GM23338 (cell line): ENCODE measurements around the gene TMEM117. TPM values are rescaled to one million over a fixed set of nuclear protein-coding genes. Genes with fewer than 3 reads are reported as not detected.

ENCODE experiments used
- ATAC-seq: fragments of 200-7000 bp; cut with Tn5 transposase; 3 replicates; pipeline ENCODE4 v1.9.1; 2020
- DNase-seq: peaks from one replicate; pipeline ENCODE4 v3.0.0-alpha.2; 2015; ENCODE audit warnings: low spot score
- H2AFZ ChIP-seq: fragments of 200-600 bp; sonication (generic); 2 replicates; pipeline ENCODE4 v1.8.0; 2016; ENCODE audit warnings: antibody characterized with exemption, mild to moderate bottlenecking, moderate library complexity
- H3F3A ChIP-seq: fragments of 200-600 bp; sonication (generic); replicated peaks from 2 replicates; pipeline ENCODE4 v1.8.0; 2017; ENCODE audit warnings: antibody characterized with exemption, mixed run types, low read depth
- H3K27ac ChIP-seq: fragments of 200-600 bp; sonication (generic); 2 replicates; pipeline ENCODE4 v1.6.1; 2016; ENCODE audit warnings: low read depth
- H3K27me3 ChIP-seq: fragments of 200-600 bp; sonication (generic); 2 replicates; pipeline ENCODE4 v1.8.0; 2016; ENCODE audit warnings: mild to moderate bottlenecking, mixed run types, moderate library complexity; ENCODE audit not compliant: insufficient read depth
- H3K36me3 ChIP-seq: fragments of 200-600 bp; sonication (generic); 2 replicates; pipeline ENCODE4 v1.8.0; 2016; ENCODE audit warnings: mild to moderate bottlenecking; ENCODE audit not compliant: insufficient read depth
- H3K4me1 ChIP-seq: fragments of 200-600 bp; sonication (generic); 2 replicates; pipeline ENCODE4 v1.8.0; 2016; ENCODE audit warnings: mild to moderate bottlenecking, moderate library complexity; ENCODE audit not compliant: insufficient read depth
- H3K4me2 ChIP-seq: fragments of 200-600 bp; sonication (generic); 2 replicates; pipeline ENCODE4 v1.7.1; 2017; ENCODE audit warnings: mixed run types
- H3K4me3 ChIP-seq: fragments of 200-600 bp; sonication (generic); 2 replicates; pipeline ENCODE4 v1.6.1; 2016; ENCODE audit warnings: mixed run types
- H3K79me2 ChIP-seq: fragments of 200-600 bp; sonication (generic); replicated peaks from 2 replicates; pipeline ENCODE4 v1.8.0; 2017; ENCODE audit warnings: mild to moderate bottlenecking; ENCODE audit not compliant: insufficient read depth
- H3K9me2 ChIP-seq: fragments of 200-600 bp; sonication (generic); 2 replicates; pipeline ENCODE4 v1.8.0; 2017; ENCODE audit not compliant: insufficient read depth
- H4K20me1 ChIP-seq: fragments of 200-600 bp; sonication (generic); replicated peaks from 2 replicates; pipeline ENCODE4 v1.8.0; 2017; ENCODE audit warnings: mild to moderate bottlenecking; ENCODE audit not compliant: insufficient read depth
- H3K27ac Mint-ChIP-seq: 2 replicates; pipeline ENCODE4 v1.8.0; 2020; ENCODE audit warnings: inconsistent platforms, mild to moderate bottlenecking, moderate library complexity, mixed read lengths
- H3K27me3 Mint-ChIP-seq: 3 replicates; pipeline ENCODE4 v1.8.0; 2022; ENCODE audit warnings: low read depth, mild to moderate bottlenecking, moderate library complexity, mixed read lengths, inconsistent platforms; ENCODE audit not compliant: insufficient read depth, poor library complexity
- H3K36me3 Mint-ChIP-seq: 3 replicates; pipeline ENCODE4 v1.8.0; 2021; ENCODE audit warnings: low read depth, mild to moderate bottlenecking, inconsistent platforms, moderate library complexity, mixed read lengths
- H3K4me1 Mint-ChIP-seq: 3 replicates; pipeline ENCODE4 v1.8.0; 2020; ENCODE audit warnings: mild to moderate bottlenecking, inconsistent platforms, mixed read lengths
- H3K4me3 Mint-ChIP-seq: 3 replicates; pipeline ENCODE4 v1.8.0; 2021; ENCODE audit warnings: moderate library complexity, mild to moderate bottlenecking, inconsistent platforms, mixed read lengths
- H3K9me3 Mint-ChIP-seq: 3 replicates; pipeline ENCODE4 v1.8.0; 2020; ENCODE audit warnings: moderate library complexity, mild to moderate bottlenecking, inconsistent platforms, mixed read lengths
- CREB1 ChIP-seq: fragments of 250-450 bp; sonication (Bioruptor Pico); IDR thresholded peaks from 2 replicates; pipeline ENCODE4 v1.5.0; 2020; ENCODE audit warnings: low read depth, mild to moderate bottlenecking, moderate library complexity
- EZH2 ChIP-seq: fragments of 200-600 bp; sonication (generic); IDR thresholded peaks from one replicate; pipeline ENCODE4 v1.8.0; 2017; ENCODE audit warnings: antibody characterized with exemption, mild to moderate bottlenecking, low read depth; ENCODE audit not compliant: unreplicated experiment
- EZH2phosphoT487 ChIP-seq: fragments of 200-600 bp; sonication (generic); IDR thresholded peaks from one replicate; pipeline ENCODE4 v1.8.1; 2018; ENCODE audit warnings: antibody characterized with exemption; ENCODE audit not compliant: unreplicated experiment
- JUNB ChIP-seq: IDR thresholded peaks from one replicate; pipeline ENCODE4 v1.6.1; 2016; ENCODE audit warnings: antibody characterized with exemption; ENCODE audit not compliant: unreplicated experiment
- NANOG ChIP-seq: IDR thresholded peaks from 2 replicates; pipeline ENCODE4 v1.6.1; 2016; ENCODE audit warnings: antibody characterized with exemption, borderline replicate concordance
- POLR2AphosphoS5 ChIP-seq: IDR thresholded peaks from 2 replicates; pipeline ENCODE4 v1.6.1; 2016; ENCODE audit warnings: antibody characterized with exemption, low read depth
- REST ChIP-seq: IDR thresholded peaks from one replicate; pipeline ENCODE4 v1.6.1; 2018; ENCODE audit warnings: antibody characterized with exemption; ENCODE audit not compliant: unreplicated experiment
- STAT1 ChIP-seq: IDR thresholded peaks from one replicate; pipeline ENCODE4 v1.6.1; 2016; ENCODE audit warnings: antibody characterized with exemption; ENCODE audit not compliant: unreplicated experiment
- ZNF331 ChIP-seq: fragments of 250-450 bp; sonication (Bioruptor Pico); IDR thresholded peaks from 2 replicates; pipeline ENCODE4 v1.5.0; 2020; ENCODE audit warnings: low read depth, mild to moderate bottlenecking, moderate library complexity
- polyA plus RNA-seq: library from polyadenylated mRNA; unstranded; fragments of >200 nt; fragmentation: Nextera tagmentation; extraction: Ambion mirVana; gene quantifications from 2 replicates; pipeline ENCODE4 v1.2.1, GENCODE V29; 2016
- total RNA-seq: library from RNA; depleted of rRNA; stranded (reverse); fragments of >200 nt; shearing (Covaris generic); gene quantifications from 2 replicates; pipeline ENCODE4 v1.2.3, GENCODE V29; 2014
- TF ChIP-seq, protein P1 (sequence below): fragments of 250-450 bp; sonication (Bioruptor Pico); IDR thresholded peaks from 2 replicates; pipeline ENCODE4 v1.5.0; 2020; ENCODE audit warnings: mild to moderate bottlenecking, moderate library complexity
- TF ChIP-seq, protein P2 (sequence below), 2 experiments: fragments of 200-600 bp in 1 of 2; sonication (generic) in 1 of 2; conservative IDR thresholded peaks; 2 replicates each; pipeline versions ENCODE4 v1.5.1 to v1.6.1; 2016 to 2017; ENCODE audit warnings: antibody characterized with exemption in 2 of 2, low read depth in 2 of 2, mild to moderate bottlenecking in 2 of 2, moderate library complexity in 1 of 2

TMEM117 gene
- total and polyA plus RNA-seq, 2 experiments from 2014 or later, result 0.94 to 1.6 TPM

DNA sequence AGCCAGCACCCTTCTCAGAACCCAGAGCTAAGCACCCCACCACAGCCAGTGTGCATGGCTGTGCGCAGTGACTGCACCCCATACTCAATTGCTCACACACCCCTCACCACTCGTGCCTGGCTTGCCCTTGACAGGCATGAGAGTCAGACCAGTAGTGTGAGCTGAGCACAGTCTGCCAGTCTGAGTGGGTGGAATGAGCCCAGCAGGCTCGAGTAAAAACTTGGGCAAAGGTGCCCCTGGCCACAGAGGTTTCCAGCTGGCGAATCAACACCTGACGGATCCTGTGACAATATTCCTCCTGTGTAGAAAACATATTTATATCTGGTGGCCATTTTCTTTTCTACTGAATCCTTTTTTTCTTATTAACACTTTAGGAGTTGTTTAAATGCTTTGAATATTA lies 202.5 kb downstream of the TMEM117 start:
- H3K27me3 Mint-ChIP-seq, result peaks cover 1% of the 10 kb centered on the region

More for the DNA sequence above, 202.5 kb downstream of the TMEM117 start:
- Histone ChIP-seq H3K9me2 (no peaks in the 10 kb centered on the region), H3K27ac (no peak overlapping the region), H3K79me2 (no peaks in the 10 kb centered on the region), H3K36me3 (no peaks in the 10 kb centered on the region), H3K4me1 (no peaks in the 10 kb centered on the region), H3K4me2 (no peak overlapping the region), H3K27me3 (no peaks in the 10 kb centered on the region), H4K20me1 (no peaks in the 10 kb centered on the region), H3K4me3 (no peak overlapping the region), H2AFZ (no peak overlapping the region), H3F3A (no peaks in the 10 kb centered on the region)
- TF ChIP-seq CREB1 (CRISPR knock-in tag), result no peak
- no peak for TF ChIP-seq NANOG
- TF ChIP-seq, protein P1, sequence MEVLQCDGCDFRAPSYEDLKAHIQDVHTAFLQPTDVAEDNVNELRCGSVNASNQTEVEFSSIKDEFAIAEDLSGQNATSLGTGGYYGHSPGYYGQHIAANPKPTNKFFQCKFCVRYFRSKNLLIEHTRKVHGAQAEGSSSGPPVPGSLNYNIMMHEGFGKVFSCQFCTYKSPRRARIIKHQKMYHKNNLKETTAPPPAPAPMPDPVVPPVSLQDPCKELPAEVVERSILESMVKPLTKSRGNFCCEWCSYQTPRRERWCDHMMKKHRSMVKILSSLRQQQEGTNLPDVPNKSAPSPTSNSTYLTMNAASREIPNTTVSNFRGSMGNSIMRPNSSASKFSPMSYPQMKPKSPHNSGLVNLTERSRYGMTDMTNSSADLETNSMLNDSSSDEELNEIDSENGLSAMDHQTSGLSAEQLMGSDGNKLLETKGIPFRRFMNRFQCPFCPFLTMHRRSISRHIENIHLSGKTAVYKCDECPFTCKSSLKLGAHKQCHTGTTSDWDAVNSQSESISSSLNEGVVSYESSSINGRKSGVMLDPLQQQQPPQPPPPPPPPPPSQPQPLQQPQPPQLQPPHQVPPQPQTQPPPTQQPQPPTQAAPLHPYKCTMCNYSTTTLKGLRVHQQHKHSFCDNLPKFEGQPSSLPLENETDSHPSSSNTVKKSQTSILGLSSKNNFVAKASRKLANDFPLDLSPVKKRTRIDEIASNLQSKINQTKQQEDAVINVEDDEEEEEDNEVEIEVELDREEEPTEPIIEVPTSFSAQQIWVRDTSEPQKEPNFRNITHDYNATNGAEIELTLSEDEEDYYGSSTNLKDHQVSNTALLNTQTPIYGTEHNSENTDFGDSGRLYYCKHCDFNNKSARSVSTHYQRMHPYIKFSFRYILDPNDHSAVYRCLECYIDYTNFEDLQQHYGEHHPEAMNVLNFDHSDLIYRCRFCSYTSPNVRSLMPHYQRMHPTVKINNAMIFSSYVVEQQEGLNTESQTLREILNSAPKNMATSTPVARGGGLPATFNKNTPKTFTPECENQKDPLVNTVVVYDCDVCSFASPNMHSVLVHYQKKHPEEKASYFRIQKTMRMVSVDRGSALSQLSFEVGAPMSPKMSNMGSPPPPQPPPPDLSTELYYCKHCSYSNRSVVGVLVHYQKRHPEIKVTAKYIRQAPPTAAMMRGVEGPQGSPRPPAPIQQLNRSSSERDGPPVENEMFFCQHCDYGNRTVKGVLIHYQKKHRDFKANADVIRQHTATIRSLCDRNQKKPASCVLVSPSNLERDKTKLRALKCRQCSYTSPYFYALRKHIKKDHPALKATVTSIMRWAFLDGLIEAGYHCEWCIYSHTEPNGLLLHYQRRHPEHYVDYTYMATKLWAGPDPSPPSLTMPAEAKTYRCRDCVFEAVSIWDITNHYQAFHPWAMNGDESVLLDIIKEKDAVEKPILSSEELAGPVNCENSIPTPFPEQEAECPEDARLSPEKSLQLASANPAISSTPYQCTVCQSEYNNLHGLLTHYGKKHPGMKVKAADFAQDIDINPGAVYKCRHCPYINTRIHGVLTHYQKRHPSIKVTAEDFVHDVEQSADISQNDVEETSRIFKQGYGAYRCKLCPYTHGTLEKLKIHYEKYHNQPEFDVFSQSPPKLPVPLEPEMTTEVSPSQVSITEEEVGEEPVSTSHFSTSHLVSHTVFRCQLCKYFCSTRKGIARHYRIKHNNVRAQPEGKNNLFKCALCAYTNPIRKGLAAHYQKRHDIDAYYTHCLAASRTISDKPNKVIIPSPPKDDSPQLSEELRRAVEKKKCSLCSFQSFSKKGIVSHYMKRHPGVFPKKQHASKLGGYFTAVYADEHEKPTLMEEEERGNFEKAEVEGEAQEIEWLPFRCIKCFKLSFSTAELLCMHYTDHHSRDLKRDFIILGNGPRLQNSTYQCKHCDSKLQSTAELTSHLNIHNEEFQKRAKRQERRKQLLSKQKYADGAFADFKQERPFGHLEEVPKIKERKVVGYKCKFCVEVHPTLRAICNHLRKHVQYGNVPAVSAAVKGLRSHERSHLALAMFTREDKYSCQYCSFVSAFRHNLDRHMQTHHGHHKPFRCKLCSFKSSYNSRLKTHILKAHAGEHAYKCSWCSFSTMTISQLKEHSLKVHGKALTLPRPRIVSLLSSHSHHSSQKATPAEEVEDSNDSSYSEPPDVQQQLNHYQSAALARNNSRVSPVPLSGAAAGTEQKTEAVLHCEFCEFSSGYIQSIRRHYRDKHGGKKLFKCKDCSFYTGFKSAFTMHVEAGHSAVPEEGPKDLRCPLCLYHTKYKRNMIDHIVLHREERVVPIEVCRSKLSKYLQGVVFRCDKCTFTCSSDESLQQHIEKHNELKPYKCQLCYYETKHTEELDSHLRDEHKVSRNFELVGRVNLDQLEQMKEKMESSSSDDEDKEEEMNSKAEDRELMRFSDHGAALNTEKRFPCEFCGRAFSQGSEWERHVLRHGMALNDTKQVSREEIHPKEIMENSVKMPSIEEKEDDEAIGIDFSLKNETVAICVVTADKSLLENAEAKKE (CRISPR knock-in tag), result no peak
- TF ChIP-seq JUNB, result no peak
- no peak for TF ChIP-seq STAT1
- TF ChIP-seq POLR2AphosphoS5, result no peak
- TF ChIP-seq REST, result no peak
- TF ChIP-seq, protein P2, sequence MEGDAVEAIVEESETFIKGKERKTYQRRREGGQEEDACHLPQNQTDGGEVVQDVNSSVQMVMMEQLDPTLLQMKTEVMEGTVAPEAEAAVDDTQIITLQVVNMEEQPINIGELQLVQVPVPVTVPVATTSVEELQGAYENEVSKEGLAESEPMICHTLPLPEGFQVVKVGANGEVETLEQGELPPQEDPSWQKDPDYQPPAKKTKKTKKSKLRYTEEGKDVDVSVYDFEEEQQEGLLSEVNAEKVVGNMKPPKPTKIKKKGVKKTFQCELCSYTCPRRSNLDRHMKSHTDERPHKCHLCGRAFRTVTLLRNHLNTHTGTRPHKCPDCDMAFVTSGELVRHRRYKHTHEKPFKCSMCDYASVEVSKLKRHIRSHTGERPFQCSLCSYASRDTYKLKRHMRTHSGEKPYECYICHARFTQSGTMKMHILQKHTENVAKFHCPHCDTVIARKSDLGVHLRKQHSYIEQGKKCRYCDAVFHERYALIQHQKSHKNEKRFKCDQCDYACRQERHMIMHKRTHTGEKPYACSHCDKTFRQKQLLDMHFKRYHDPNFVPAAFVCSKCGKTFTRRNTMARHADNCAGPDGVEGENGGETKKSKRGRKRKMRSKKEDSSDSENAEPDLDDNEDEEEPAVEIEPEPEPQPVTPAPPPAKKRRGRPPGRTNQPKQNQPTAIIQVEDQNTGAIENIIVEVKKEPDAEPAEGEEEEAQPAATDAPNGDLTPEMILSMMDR (conservative IDR thresholded peaks at IDR 0.05; ENCODE audit: low read depth in 2 of 2), result no peak
- TF ChIP-seq ZNF331 (CRISPR knock-in tag), result no peak
- TF ChIP-seq EZH2, result no peak
- TF ChIP-seq EZH2phosphoT487, result no peak
- Mint-ChIP-seq H3K4me1 (no peaks in the 10 kb centered on the region), H3K9me3 (peaks cover 10% of the 10 kb centered on the region; the same call in 2 of the 3 replicates), H3K27ac (no peak overlapping the region), H3K36me3 (peaks cover 3% of the 10 kb centered on the region; the same call in 1 of the 3 replicates), H3K4me3 (no peak overlapping the region)
- no peak for ATAC-seq
- no peak for DNase-seq
